HepG2 (cell line): Measurements from ENCODE around the gene RBCK1. TPM values are rescaled to one million over a fixed set of nuclear protein-coding genes. Genes with fewer than 3 reads are reported as not detected.
A peak's percentile ranks its signal among the peaks of the same experiment; 100 is the strongest.

Experiments used
- CEBPB ChIP-seq: IDR thresholded peaks from 2 replicates; pipeline ENCODE4 v1.6.1; 2011; ENCODE audit warnings: low read depth, low read length, improper control_type of control experiment, borderline replicate concordance
- ESRRA ChIP-seq: sonication (generic); formaldehyde crosslinking; IDR thresholded peaks from 2 replicates; pipeline ENCODE4 v1.5.1; 2020; ENCODE audit warnings: mild to moderate bottlenecking, low read depth, missing genetic modification reagents
- ETV6 ChIP-seq: sonication (generic); formaldehyde crosslinking; conservative IDR thresholded peaks from 2 replicates; pipeline ENCODE4 v1.4.0; 2020; ENCODE audit warnings: missing genetic modification reagents
- KAT8 ChIP-seq: IDR thresholded peaks from 2 replicates; pipeline ENCODE4 v1.6.1; 2016; ENCODE audit warnings: missing genetic modification reagents, missing compliant biosample characterization
- POGZ ChIP-seq: sonication (generic); formaldehyde crosslinking; IDR thresholded peaks from 2 replicates; pipeline ENCODE4 v1.4.0; 2020; ENCODE audit warnings: mild to moderate bottlenecking, missing genetic modification reagents
- PRMT3 ChIP-seq: sonication (generic); formaldehyde crosslinking; IDR thresholded peaks from 2 replicates; pipeline ENCODE4 v1.8.1; 2022; ENCODE audit warnings: low read depth, mild to moderate bottlenecking, moderate library complexity, missing genetic modification reagents, borderline replicate concordance
- SMARCE1 ChIP-seq: fragments of 450-650 bp; IDR thresholded peaks from 2 replicates; pipeline ENCODE4 v1.6.1; 2017; ENCODE audit warnings: borderline replicate concordance
- TAF15 ChIP-seq: fragments of 200-400 bp; formaldehyde crosslinking; IDR thresholded peaks from one replicate; pipeline ENCODE4 v1.6.1; 2018; ENCODE audit warnings: mild to moderate bottlenecking, low read depth, low read length; ENCODE audit not compliant: poor library complexity, severe bottlenecking
- ZNF777 ChIP-seq: sonication (generic); formaldehyde crosslinking; IDR thresholded peaks from 2 replicates; pipeline ENCODE4 v1.4.0; 2020; ENCODE audit warnings: missing genetic modification reagents
- polyA plus RNA-seq, 8 experiments: library from polyadenylated mRNA; depleted of rRNA in 3 of 8; stranded (reverse) in 7 of 8; unstranded in 1 of 8; fragments of >200 nt; fragmentation: Illumina TruSeq in 4 of 8; extraction: Trizol in 4 of 8; gene quantifications; 2 replicates each; pipeline versions ENCODE4 v1.2.1 to v1.2.3, GENCODE V29; 2011 to 2016; ENCODE audit warnings: low read depth in 4 of 8, missing spikeins in 1 of 8, mixed read lengths in 1 of 8; ENCODE audit not compliant: insufficient read depth in 1 of 8
- total RNA-seq, 5 experiments: library from RNA; depleted of rRNA; stranded (reverse); fragments of >200 nt; fragmentation: Illumina TruSeq; extraction: Trizol; gene quantifications; 2 replicates each; pipeline ENCODE4 v1.2.3, GENCODE V29; 2016; ENCODE audit warnings: low read depth in 1 of 5
- TF ChIP-seq, protein P1 (sequence below): sonication (generic); formaldehyde crosslinking; IDR thresholded peaks from 2 replicates; pipeline ENCODE4 v1.5.1; 2020; ENCODE audit warnings: mild to moderate bottlenecking, missing genetic modification reagents, borderline replicate concordance
- TF ChIP-seq, protein P2 (sequence below): sonication (generic); formaldehyde crosslinking; IDR thresholded peaks from 2 replicates; pipeline ENCODE4 v1.5.0; 2020; ENCODE audit warnings: missing genetic modification reagents
- TF ChIP-seq, protein P3 (sequence below): sonication (generic); formaldehyde crosslinking; IDR thresholded peaks from 2 replicates; pipeline ENCODE4 v1.9.0; 2021; ENCODE audit warnings: missing genetic modification reagents, mild to moderate bottlenecking, borderline replicate concordance
- TF ChIP-seq, protein P4 (sequence below): sonication (generic); formaldehyde crosslinking; IDR thresholded peaks from 2 replicates; pipeline ENCODE4 v1.4.0; 2020; ENCODE audit warnings: missing genetic modification reagents
- TF ChIP-seq, protein P5 (sequence below): sonication (generic); formaldehyde crosslinking; IDR thresholded peaks from 2 replicates; pipeline ENCODE4 v1.5.0; 2020; ENCODE audit warnings: missing genetic modification reagents, mild to moderate bottlenecking, borderline replicate concordance

RBCK1 gene
- total and polyA plus RNA-seq, 2 of the 13 experiments (the other 11 are each of a cell fraction or from before 2014, with no cell fraction given) = 149 to 215 TPM

DNA sequence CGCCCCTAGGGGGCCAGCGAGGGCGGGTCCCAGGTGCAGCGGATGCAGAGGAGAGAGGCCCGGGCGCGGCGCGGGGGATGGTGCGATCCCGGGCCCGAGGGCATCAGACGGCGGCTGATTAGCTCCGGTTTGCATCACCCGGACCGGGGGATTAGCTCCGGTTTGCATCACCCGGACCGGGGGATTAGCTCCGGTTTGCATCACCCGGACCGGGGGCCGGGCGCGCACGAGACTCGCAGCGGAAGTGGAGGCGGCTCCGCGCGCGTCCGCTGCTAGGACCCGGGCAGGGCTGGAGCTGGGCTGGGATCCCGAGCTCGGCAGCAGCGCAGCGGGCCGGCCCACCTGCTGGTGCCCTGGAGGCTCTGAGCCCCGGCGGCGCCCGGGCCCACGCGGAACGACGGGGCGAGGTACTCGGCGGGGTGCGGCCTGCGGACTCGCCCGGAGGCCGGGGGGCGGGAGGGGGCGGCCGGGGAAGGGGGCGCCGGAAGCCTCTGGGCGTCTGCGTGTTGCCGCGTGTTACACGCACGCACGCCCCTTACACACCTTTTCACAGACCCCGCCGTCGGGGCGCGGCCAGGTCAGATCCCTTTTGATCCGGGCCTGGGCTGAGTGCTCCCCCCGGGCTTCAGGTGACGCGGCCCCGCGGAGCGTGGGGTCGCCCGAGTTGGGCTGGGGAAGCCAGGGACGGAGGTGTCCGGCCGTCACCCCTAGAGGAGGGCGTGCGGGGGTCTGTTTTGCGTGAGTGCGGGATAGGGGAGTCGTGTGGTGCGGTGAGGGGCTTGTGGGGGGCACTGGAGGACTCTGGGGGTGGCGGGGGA is 27.1 kb upstream of the RBCK1 start (continued):
- TF ChIP-seq, protein P1, sequence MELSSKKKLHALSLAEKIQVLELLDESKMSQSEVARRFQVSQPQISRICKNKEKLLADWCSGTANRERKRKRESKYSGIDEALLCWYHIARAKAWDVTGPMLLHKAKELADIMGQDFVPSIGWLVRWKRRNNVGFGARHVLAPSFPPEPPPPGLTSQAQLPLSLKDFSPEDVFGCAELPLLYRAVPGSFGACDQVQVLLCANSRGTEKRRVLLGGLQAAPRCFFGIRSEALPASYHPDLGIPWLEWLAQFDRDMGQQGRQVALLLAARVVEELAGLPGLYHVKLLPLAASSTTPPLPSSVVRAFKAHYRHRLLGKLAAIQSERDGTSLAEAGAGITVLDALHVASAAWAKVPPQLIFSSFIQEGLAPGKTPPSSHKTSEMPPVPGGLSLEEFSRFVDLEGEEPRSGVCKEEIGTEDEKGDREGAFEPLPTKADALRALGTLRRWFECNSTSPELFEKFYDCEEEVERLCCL = no peak; the same call in 1 of the 2 replicates
- TF ChIP-seq, protein P2, sequence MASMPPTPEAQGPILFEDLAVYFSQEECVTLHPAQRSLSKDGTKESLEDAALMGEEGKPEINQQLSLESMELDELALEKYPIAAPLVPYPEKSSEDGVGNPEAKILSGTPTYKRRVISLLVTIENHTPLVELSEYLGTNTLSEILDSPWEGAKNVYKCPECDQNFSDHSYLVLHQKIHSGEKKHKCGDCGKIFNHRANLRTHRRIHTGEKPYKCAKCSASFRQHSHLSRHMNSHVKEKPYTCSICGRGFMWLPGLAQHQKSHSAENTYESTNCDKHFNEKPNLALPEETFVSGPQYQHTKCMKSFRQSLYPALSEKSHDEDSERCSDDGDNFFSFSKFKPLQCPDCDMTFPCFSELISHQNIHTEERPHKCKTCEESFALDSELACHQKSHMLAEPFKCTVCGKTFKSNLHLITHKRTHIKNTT (CRISPR knock-in tag) = peak; percentile 89; the same call in 1 of the 2 replicates
- peak; percentile 95 for TF ChIP-seq ZNF777 (CRISPR knock-in tag)
- 0 out of 2 replicates have a peak, but pooled peaks have one; percentile 6 for TF ChIP-seq PRMT3 (CRISPR knock-in tag)
- peak; percentile 75 for TF ChIP-seq KAT8 (CRISPR knock-in tag)
- TF ChIP-seq, protein P3, sequence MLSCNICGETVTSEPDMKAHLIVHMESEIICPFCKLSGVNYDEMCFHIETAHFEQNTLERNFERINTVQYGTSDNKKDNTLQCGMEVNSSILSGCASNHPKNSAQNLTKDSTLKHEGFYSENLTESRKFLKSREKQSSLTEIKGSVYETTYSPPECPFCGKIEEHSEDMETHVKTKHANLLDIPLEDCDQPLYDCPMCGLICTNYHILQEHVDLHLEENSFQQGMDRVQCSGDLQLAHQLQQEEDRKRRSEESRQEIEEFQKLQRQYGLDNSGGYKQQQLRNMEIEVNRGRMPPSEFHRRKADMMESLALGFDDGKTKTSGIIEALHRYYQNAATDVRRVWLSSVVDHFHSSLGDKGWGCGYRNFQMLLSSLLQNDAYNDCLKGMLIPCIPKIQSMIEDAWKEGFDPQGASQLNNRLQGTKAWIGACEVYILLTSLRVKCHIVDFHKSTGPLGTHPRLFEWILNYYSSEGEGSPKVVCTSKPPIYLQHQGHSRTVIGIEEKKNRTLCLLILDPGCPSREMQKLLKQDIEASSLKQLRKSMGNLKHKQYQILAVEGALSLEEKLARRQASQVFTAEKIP (CRISPR knock-in tag) = no peak
- peak; percentile 66 for TF ChIP-seq TAF15
- TF ChIP-seq ETV6 (CRISPR knock-in tag) = peak; percentile 94
- TF ChIP-seq SMARCE1 = no peak
- TF ChIP-seq, protein P4, sequence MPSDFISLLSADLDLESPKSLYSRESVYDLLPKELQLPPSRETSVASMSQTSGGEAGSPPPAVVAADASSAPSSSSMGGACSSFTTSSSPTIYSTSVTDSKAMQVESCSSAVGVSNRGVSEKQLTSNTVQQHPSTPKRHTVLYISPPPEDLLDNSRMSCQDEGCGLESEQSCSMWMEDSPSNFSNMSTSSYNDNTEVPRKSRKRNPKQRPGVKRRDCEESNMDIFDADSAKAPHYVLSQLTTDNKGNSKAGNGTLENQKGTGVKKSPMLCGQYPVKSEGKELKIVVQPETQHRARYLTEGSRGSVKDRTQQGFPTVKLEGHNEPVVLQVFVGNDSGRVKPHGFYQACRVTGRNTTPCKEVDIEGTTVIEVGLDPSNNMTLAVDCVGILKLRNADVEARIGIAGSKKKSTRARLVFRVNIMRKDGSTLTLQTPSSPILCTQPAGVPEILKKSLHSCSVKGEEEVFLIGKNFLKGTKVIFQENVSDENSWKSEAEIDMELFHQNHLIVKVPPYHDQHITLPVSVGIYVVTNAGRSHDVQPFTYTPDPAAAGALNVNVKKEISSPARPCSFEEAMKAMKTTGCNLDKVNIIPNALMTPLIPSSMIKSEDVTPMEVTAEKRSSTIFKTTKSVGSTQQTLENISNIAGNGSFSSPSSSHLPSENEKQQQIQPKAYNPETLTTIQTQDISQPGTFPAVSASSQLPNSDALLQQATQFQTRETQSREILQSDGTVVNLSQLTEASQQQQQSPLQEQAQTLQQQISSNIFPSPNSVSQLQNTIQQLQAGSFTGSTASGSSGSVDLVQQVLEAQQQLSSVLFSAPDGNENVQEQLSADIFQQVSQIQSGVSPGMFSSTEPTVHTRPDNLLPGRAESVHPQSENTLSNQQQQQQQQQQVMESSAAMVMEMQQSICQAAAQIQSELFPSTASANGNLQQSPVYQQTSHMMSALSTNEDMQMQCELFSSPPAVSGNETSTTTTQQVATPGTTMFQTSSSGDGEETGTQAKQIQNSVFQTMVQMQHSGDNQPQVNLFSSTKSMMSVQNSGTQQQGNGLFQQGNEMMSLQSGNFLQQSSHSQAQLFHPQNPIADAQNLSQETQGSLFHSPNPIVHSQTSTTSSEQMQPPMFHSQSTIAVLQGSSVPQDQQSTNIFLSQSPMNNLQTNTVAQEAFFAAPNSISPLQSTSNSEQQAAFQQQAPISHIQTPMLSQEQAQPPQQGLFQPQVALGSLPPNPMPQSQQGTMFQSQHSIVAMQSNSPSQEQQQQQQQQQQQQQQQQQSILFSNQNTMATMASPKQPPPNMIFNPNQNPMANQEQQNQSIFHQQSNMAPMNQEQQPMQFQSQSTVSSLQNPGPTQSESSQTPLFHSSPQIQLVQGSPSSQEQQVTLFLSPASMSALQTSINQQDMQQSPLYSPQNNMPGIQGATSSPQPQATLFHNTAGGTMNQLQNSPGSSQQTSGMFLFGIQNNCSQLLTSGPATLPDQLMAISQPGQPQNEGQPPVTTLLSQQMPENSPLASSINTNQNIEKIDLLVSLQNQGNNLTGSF (CRISPR knock-in tag) = peak; percentile 70
- 0 out of 2 replicates have a peak, but pooled peaks have one; percentile 12 for TF ChIP-seq POGZ (CRISPR knock-in tag)
- TF ChIP-seq, protein P5, sequence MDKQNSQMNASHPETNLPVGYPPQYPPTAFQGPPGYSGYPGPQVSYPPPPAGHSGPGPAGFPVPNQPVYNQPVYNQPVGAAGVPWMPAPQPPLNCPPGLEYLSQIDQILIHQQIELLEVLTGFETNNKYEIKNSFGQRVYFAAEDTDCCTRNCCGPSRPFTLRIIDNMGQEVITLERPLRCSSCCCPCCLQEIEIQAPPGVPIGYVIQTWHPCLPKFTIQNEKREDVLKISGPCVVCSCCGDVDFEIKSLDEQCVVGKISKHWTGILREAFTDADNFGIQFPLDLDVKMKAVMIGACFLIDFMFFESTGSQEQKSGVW (CRISPR knock-in tag) = no peak
- TF ChIP-seq ESRRA = no peak
- peak; percentile 96 for TF ChIP-seq CEBPB
